ENCODE measurements around the gene EHD4. TPM values are rescaled to one million over a fixed set of nuclear protein-coding genes. Genes with fewer than 3 reads are reported as not detected.

Gene EHD4
- total and polyA plus RNA-seq, 2 experiments from 2014 or later, result 27.3 to 34.7 TPM

DNA sequence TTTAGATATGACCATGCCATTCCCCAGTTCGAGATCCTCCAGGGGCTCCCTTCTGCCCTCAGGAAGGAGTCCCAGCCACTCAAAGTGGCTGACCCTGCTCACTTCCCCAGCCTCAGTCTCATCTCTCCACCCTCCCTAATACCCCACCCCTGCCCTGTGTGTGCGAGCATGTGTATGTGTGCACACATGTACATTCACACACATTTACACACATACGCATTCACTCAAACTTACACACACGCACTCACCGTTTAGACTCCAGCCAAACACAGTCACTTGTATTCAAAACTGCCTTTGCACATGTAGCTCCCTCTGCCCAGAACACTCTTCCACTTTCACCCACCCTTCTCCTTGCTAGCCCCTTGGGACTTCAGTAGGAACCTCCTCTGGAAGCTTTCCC, 37.1 kb upstream of the EHD4 start:
- Histone ChIP-seq H4K20me1 (ENCODE audit: insufficient read depth, poor library complexity, severe bottlenecking) (no peaks in the 10 kb centered on the region), H3K9me2 (replicated peaks; ENCODE audit: insufficient read depth) (no peaks in the 10 kb centered on the region), H3K27ac (no peak overlapping the region), H3K27me3 (no peaks in the 10 kb centered on the region), H3K36me3 (replicated peaks; ENCODE audit: insufficient read depth, low read depth) (no peaks in the 10 kb centered on the region), H3K9me3 (ENCODE audit: low read depth) (no peaks in the 10 kb centered on the region), H3K4me1 (ENCODE audit: insufficient read depth) (peaks cover 20% of the 10 kb centered on the region), H3K4me2 (no peak overlapping the region), H3K79me2 (no peaks in the 10 kb centered on the region), H3K4me3 (no peak overlapping the region), H2AFZ (no peak overlapping the region)
- no peak for DNase-seq (ENCODE audit: low spot score)
- TF ChIP-seq EZH2 (IDR thresholded peaks at IDR 0.05; ENCODE audit: borderline replicate concordance), result no peak
- TF ChIP-seq EZH2phosphoT487 (IDR thresholded peaks at IDR 0.05; ENCODE audit: low read depth, severe bottlenecking, unreplicated experiment), result no peak
- TF ChIP-seq CTCF (IDR thresholded peaks at IDR 0.05; ENCODE audit: poor library complexity), result no peak
- 92% methylated on average over 5 of the region's 5 CpGs for WGBS (ENCODE audit: low lambda C conversion rate, missing lambda C conversion rate)

DNA sequence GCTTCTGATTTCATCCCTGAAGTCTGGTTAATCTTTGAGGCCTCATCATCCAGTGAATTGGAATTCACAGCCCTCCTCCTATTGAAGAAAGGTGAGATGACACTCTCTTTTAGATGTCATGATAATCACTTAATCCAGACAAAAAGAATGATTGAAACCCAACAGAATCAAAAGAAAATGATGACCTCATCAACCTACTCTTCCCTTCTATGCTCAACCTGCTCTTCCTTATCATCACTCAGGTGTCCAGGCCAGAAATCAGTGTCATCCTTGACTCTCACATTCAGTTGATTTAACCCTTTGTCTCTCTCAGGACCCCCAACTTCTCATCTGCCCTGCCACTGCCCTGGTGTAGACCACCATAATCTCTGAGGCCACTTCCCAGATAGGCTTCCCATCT, 36.7 kb upstream of the EHD4 start:
- Histone ChIP-seq H3K27me3 (no peaks in the 10 kb centered on the region), H3K9me2 (replicated peaks; ENCODE audit: insufficient read depth) (no peaks in the 10 kb centered on the region), H3K27ac (no peak overlapping the region), H3K36me3 (replicated peaks; ENCODE audit: insufficient read depth, low read depth) (no peaks in the 10 kb centered on the region), H2AFZ (no peak overlapping the region), H3K79me2 (no peaks in the 10 kb centered on the region), H3K4me3 (no peak overlapping the region), H3K4me2 (no peak overlapping the region), H3K9me3 (ENCODE audit: low read depth) (no peaks in the 10 kb centered on the region), H3K4me1 (ENCODE audit: insufficient read depth) (peaks cover 20% of the 10 kb centered on the region), H4K20me1 (ENCODE audit: insufficient read depth, poor library complexity, severe bottlenecking) (no peaks in the 10 kb centered on the region)
- TF ChIP-seq EZH2phosphoT487 (IDR thresholded peaks at IDR 0.05; ENCODE audit: low read depth, severe bottlenecking, unreplicated experiment) (no peak), EZH2 (IDR thresholded peaks at IDR 0.05; ENCODE audit: borderline replicate concordance) (no peak), CTCF (IDR thresholded peaks at IDR 0.05; ENCODE audit: poor library complexity) (no peak)
- no peak for DNase-seq (ENCODE audit: low spot score)

DNA sequence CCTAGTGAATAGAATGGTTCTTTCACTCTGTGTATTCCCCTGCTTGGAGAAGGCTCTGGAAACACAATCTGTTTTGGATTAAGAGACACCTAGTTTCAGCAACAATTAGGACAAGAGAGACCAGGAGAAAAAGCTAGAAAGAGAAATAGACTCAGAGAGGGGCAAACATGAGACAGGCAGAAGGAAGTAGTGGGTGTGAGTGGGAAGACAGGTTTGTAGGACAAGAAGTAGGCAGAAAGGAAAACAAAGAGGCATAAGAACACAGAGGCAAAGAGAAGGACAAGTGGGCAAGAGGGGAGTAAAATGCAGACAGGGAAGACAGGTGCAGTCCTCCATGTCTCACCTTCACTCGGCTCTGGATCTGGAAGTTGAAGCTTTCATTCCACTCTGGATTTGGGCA, 35.0 kb upstream of the EHD4 start:
- Histone ChIP-seq H3K27ac (no peak overlapping the region), H3K9me2 (replicated peaks; ENCODE audit: insufficient read depth) (no peaks in the 10 kb centered on the region), H3K79me2 (no peaks in the 10 kb centered on the region), H3K36me3 (replicated peaks; ENCODE audit: insufficient read depth, low read depth) (no peaks in the 10 kb centered on the region), H3K27me3 (no peaks in the 10 kb centered on the region), H3K9me3 (ENCODE audit: low read depth) (no peaks in the 10 kb centered on the region), H4K20me1 (ENCODE audit: insufficient read depth, poor library complexity, severe bottlenecking) (no peaks in the 10 kb centered on the region), H3K4me1 (ENCODE audit: insufficient read depth) (peaks cover 12% of the 10 kb centered on the region), H2AFZ (no peak overlapping the region), H3K4me2 (no peak overlapping the region), H3K4me3 (no peak overlapping the region)
- 81% methylated on average over 1 of the region's 1 CpG for whole genome bisulfite sequencing (ENCODE audit: low lambda C conversion rate, missing lambda C conversion rate)
- no peak for TF ChIP-seq EZH2 (IDR thresholded peaks at IDR 0.05; ENCODE audit: borderline replicate concordance)
- no peak for TF ChIP-seq EZH2phosphoT487 (IDR thresholded peaks at IDR 0.05; ENCODE audit: low read depth, severe bottlenecking, unreplicated experiment)
- no peak for TF ChIP-seq CTCF (IDR thresholded peaks at IDR 0.05; ENCODE audit: poor library complexity)
- DNase-seq (ENCODE audit: low spot score), result no peak

DNA sequence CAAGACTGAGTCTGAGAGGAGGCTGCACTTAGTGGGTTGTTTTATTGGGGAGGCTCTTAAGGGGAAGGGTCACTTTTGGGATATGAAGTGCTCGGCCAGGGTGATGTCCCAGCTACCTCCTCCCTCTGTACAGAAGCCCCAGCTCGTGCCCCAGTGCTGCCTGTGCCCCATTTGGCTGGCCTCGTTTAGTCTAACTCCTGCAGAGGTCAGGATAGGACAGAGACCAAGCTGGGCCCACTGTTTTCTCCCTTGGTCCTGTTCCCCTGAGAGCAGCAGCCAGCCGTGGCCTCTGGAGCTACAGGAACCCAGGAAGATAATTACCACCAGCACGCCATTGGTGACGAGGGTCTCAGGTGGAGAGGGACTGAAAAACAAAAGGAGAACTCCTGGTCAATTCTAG, 30.0 kb upstream of the EHD4 start:
- TF ChIP-seq CTCF (IDR thresholded peaks at IDR 0.05; ENCODE audit: poor library complexity) (no peak), EZH2 (IDR thresholded peaks at IDR 0.05; ENCODE audit: borderline replicate concordance) (no peak)
- Histone ChIP-seq H3K36me3 (replicated peaks; ENCODE audit: insufficient read depth, low read depth) (no peaks in the 10 kb centered on the region), H2AFZ (no peak overlapping the region), H3K27me3 (no peaks in the 10 kb centered on the region), H3K27ac (peak overlapping the region; percentile 34), H3K4me2 (no peak overlapping the region), H3K9me3 (ENCODE audit: low read depth) (no peaks in the 10 kb centered on the region), H4K20me1 (ENCODE audit: insufficient read depth, poor library complexity, severe bottlenecking) (no peaks in the 10 kb centered on the region), H3K4me1 (ENCODE audit: insufficient read depth) (no peaks in the 10 kb centered on the region), H3K4me3 (no peak overlapping the region), H3K79me2 (no peaks in the 10 kb centered on the region), H3K9me2 (replicated peaks; ENCODE audit: insufficient read depth) (no peaks in the 10 kb centered on the region)
- DNase-seq (ENCODE audit: low spot score), result no peak
- 78% methylated on average over 6 of the region's 6 CpGs for WGBS (ENCODE audit: low lambda C conversion rate, missing lambda C conversion rate)

Data from hepatocyte (in vitro differentiated cells).